GM18951 (cell line): ENCODE data around the gene MFSD1.

Experiments used
- POLR2A ChIP-seq: IDR thresholded peaks from 4 replicates; pipeline ENCODE4 v1.6.1; 2011; ENCODE audit warnings: mild to moderate bottlenecking; ENCODE audit not compliant: insufficient read length, insufficient read depth; ENCODE audit errors: extremely low read depth
- in situ Hi-C: fragments of 300-500 bp; cut with MboI; formaldehyde crosslinking; loops from one replicate; pipeline ENCODE4 v1.12.0; 2022; ENCODE audit warnings: low sequenced_read_pairs, mixed read lengths, inconsistent platforms; ENCODE audit not compliant: unreplicated experiment

MFSD1 gene

DNA sequence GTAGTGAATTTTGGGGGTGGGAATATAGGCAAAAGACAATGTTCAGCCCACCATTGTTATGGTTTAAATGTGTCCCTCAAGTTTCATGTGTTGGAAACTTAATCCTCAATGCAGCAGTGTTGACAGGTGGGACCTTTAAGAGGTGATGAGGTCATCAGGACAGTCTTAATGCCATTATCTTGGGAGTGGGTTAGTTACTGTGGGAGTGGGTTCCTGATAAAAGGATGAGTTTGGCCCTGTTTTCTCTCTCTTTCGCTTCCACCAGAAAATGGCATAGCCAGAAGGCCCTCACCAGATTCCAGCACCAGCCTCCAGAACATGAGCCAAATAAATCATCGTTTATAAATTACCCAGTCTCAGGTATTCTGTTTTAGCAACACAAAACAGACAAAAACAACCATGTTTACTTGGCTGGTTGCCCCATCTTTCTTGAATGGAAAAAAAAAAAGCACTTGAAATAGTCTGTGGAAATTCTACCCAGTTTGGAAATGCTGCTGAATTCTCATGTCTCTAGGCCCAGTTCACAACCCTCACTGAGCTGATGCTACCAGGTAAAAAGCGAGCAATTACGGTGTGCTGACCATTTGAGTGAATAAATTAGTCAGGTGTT lies 31.0 kb upstream of the MFSD1 start:
- in situ Hi-C loops, result no loop called here
- TF ChIP-seq POLR2A, result no peak

DNA sequence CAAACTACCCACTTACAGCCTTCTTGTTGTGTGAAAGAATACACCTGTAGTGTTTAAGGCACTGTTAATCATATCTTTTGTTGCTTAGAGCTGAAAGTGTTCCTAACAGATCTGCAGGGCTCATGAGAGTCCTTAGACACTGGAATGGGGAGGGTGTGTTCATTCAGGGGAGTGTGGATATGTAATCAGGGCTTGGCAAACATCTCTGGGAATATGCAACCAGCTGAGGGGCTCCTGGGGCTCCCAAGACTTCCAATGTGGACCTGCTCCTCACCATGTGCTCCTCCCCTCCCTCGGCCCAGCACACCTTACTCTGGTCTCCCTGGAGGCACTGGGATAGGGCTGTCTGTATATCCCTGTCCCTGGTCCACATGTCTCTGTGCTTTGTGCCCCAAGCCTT lies 30.3 kb upstream of the MFSD1 start:
- TF ChIP-seq POLR2A, result no peak
- in situ Hi-C loops, result no loop called here

- no peak for TF ChIP-seq POLR2A
- in situ Hi-C loops, result no loop called here
These were observed 29.9 kb upstream of the MFSD1 start for GRCh38 chr3:158771982-158772381.

- no peak for TF ChIP-seq POLR2A
- in situ Hi-C loops, result no loop called here
These were observed 28.7 kb upstream of the MFSD1 start for GRCh38 chr3:158773166-158773565.

DNA sequence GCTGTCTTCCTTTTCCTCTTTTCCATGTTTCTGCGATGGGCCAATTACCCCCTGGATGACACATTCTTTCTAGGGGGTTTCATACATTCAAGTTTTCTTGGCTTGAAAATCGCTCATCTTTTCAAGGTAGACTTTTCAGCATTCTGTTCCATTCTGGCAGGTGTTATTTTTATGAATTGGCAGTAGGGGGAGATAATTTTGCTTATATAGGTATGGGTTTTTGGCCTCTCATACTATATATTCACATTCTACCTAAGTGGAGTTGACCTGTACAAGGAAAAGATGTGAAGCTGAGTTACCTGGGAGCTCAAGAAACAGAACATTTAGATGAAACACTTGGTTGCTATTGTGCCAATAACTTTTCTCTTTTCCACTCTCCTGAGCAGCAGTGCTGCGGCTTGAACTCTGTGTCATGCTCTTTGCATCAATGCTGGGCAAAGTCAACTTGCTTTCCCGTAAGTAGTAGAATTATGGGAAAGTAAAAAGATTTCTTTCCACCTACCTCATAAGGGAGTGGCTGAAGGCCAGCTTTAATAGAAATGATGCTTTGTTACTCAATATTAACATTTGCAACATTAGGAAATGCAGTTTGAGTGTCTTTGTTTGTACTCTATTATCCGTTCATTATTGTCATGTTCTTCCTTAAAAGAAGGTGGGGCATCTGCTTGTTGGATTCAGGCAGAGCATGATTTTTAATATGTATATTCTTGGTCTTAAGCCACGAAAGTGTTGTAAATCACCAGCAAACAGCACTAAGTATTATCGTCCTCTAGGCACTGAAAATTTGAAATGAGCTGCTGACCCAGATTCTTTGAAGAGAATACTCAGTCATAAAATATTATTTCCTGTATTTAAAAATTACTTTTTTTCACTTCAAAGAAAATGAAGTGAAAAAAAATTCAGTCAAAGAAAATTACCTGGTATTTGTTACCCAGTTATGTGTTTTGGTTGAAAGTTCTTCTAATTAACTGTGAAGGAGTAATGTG lies 27.7 kb upstream of the MFSD1 start:
- no peak for TF ChIP-seq POLR2A
- in situ Hi-C loops, result no loop called here

GRCh38 chr3:158774965-158775364 lies 26.9 kb upstream of the MFSD1 start:
- no peak for TF ChIP-seq POLR2A
- in situ Hi-C loops, result loop anchor here (25.0 kb wide), 1 partner anchor 1163 kb away; no protein-coding TSS in a partner anchor

GRCh38 chr3:158775426-158776410 lies 26.1 kb upstream of the MFSD1 start:
- in situ Hi-C loops, result loop anchor here (25.0 kb wide), 1 partner anchor 1163 kb away; no protein-coding TSS in a partner anchor
- TF ChIP-seq POLR2A, result no peak

GRCh38 chr3:158776531-158776930 lies 25.3 kb upstream of the MFSD1 start:
- in situ Hi-C loops, result loop anchor here (25.0 kb wide), 1 partner anchor 1164 kb away; no protein-coding TSS in a partner anchor
- no peak for TF ChIP-seq POLR2A

GRCh38 chr3:158777161-158777873 lies 24.5 kb upstream of the MFSD1 start:
- in situ Hi-C loops, result loop anchor here (25.0 kb wide), 1 partner anchor 1165 kb away; no protein-coding TSS in a partner anchor
- no peak for TF ChIP-seq POLR2A

DNA sequence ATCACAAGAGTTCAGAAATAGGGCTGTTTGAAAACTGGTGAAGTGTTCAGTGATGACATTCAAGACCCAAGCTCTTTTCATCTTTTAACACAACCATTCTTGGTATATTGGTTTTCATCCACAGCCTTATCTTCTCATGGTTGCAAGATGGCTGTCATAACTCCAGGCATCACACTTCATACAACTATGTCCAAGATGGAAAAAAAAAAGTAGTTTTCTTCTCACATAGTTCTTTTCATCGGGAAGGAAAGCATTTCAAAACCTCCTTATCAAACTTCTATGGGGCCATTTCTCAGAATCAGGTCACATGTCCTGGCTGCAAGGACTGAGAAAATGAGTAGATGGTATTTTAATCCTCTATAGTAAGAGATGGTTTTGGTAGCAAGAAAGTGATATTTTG lies 21.1 kb upstream of the MFSD1 start:
- in situ Hi-C loops, result loop anchor here (25.0 kb wide), 1 partner anchor 1168 kb away; no protein-coding TSS in a partner anchor

DNA sequence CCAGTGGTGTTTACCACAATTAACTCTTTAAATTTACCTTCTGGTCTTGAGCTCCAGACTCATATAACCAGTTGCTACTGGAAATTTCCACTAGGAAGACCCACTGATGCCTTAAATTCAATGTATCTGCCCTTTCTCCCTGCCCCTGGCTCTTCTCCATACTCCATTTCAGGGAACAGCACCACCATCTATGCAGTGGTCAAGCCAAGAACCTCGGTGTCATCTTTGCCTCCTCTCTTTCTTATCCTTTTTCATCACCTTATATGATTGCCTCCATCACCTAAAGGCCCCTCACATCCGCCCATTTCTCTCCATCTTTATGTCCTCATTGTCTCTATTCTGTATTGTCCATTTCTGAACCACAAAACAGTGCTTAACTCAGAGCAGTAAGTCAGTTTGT lies 20.7 kb upstream of the MFSD1 start:
- in situ Hi-C loops, result loop anchor here (25.0 kb wide), 1 partner anchor 1169 kb away; no protein-coding TSS in a partner anchor
- TF ChIP-seq POLR2A, result no peak

More for the DNA sequence above, 21.1 kb upstream of the MFSD1 start:
- TF ChIP-seq POLR2A, result no peak

- no peak for TF ChIP-seq POLR2A
- in situ Hi-C loops, result loop anchor here (25.0 kb wide), 1 partner anchor 1170 kb away; no protein-coding TSS in a partner anchor
These were observed 20.0 kb upstream of the MFSD1 start for GRCh38 chr3:158781849-158782248.
